ENCODE data around the gene NPTXR.

GRCh38 chr22:38866399-38867123 is 22.7 kb upstream of the NPTXR start:
- TF ChIP-seq EZH2phosphoT487 (IDR thresholded peaks at IDR 0.05; ENCODE audit: insufficient read depth, low read depth) (no peak), EZH2 (IDR thresholded peaks at IDR 0.05; ENCODE audit: insufficient read depth, poor library complexity, severe bottlenecking) (no peak)

All from GM23248 (cell line).